HEK293 (cell line): Measurements from ENCODE around the gene CHST8.

Experiments
- HOXA7 ChIP-seq: sonication (generic); formaldehyde crosslinking; IDR thresholded peaks from 2 replicates; pipeline ENCODE4 v1.8.1; 2022; ENCODE audit warnings: missing genetic modification reagents, borderline replicate concordance
- KLF17 ChIP-seq: fragments of 450-650 bp; formaldehyde crosslinking; IDR thresholded peaks from 2 replicates; pipeline ENCODE4 v1.5.1; 2016; ENCODE audit warnings: missing biosample characterization, missing genetic modification characterization
- KLF8 ChIP-seq: fragments of 450-650 bp; formaldehyde crosslinking; IDR thresholded peaks from 2 replicates; pipeline ENCODE4 v1.5.1; 2016; ENCODE audit warnings: missing biosample characterization, missing genetic modification characterization
- ZBTB11 ChIP-seq: fragments of 450-650 bp; formaldehyde crosslinking; conservative IDR thresholded peaks from 2 replicates; pipeline ENCODE4 v1.5.1; 2016; ENCODE audit warnings: low read depth, missing biosample characterization, missing genetic modification characterization
- ZBTB20 ChIP-seq: fragments of 450-650 bp; formaldehyde crosslinking; IDR thresholded peaks from 2 replicates; pipeline ENCODE4 v1.5.1; 2016; ENCODE audit warnings: missing biosample characterization, missing genetic modification characterization
- ZBTB48 ChIP-seq: fragments of 450-650 bp; formaldehyde crosslinking; IDR thresholded peaks from 2 replicates; pipeline ENCODE4 v1.5.1; 2016; ENCODE audit warnings: missing biosample characterization, missing genetic modification characterization
- ZFHX2 ChIP-seq: fragments of 450-650 bp; formaldehyde crosslinking; conservative IDR thresholded peaks from 2 replicates; pipeline ENCODE4 v1.5.1; 2016; ENCODE audit warnings: missing biosample characterization, missing genetic modification characterization
- ZIC2 ChIP-seq: fragments of 450-650 bp; formaldehyde crosslinking; IDR thresholded peaks from 2 replicates; pipeline ENCODE4 v1.5.1; 2016; ENCODE audit warnings: missing biosample characterization, missing genetic modification characterization
- ZNF114 ChIP-seq: fragments of 450-650 bp; formaldehyde crosslinking; IDR thresholded peaks from 2 replicates; pipeline ENCODE4 v1.5.0; 2017; ENCODE audit warnings: missing biosample characterization, missing genetic modification characterization
- ZNF202 ChIP-seq: fragments of 450-650 bp; formaldehyde crosslinking; IDR thresholded peaks from 2 replicates; pipeline ENCODE4 v1.5.1; 2016; ENCODE audit warnings: missing biosample characterization, missing genetic modification characterization, borderline replicate concordance
- ZNF274 ChIP-seq, 2 experiments: fragments of 200-500 bp in 1 of 2; fragments of 450-650 bp in 1 of 2; sonication (Bioruptor generic) in 1 of 2; formaldehyde crosslinking in 1 of 2; IDR thresholded peaks; 2 replicates each; pipeline versions ENCODE4 v1.5.1 to v1.6.1; 2014 to 2016; ENCODE audit warnings: borderline replicate concordance in 1 of 2, inconsistent platforms in 1 of 2, low read length in 1 of 2, missing biosample characterization in 1 of 2, missing genetic modification characterization in 1 of 2
- ZNF335 ChIP-seq: fragments of 450-650 bp; formaldehyde crosslinking; conservative IDR thresholded peaks from 2 replicates; pipeline ENCODE4 v1.5.1; 2016; ENCODE audit warnings: missing biosample characterization, missing genetic modification characterization
- ZNF394 ChIP-seq: fragments of 450-650 bp; formaldehyde crosslinking; IDR thresholded peaks from 2 replicates; pipeline ENCODE4 v1.5.1; 2016; ENCODE audit warnings: missing biosample characterization, missing genetic modification characterization, mild to moderate bottlenecking, moderate library complexity, borderline replicate concordance
- ZNF561 ChIP-seq: fragments of 450-650 bp; IDR thresholded peaks from 2 replicates; pipeline ENCODE4 v1.5.1; 2018; ENCODE audit warnings: missing biosample characterization, missing genetic modification characterization, borderline replicate concordance
- ZNF639 ChIP-seq: fragments of 450-650 bp; formaldehyde crosslinking; IDR thresholded peaks from 2 replicates; pipeline ENCODE4 v1.5.1; 2016; ENCODE audit warnings: missing biosample characterization, missing genetic modification characterization
- ZNF645 ChIP-seq: fragments of 450-650 bp; formaldehyde crosslinking; IDR thresholded peaks from 2 replicates; pipeline ENCODE4; 2016; ENCODE audit warnings: missing biosample characterization, missing genetic modification characterization
- ZNF707 ChIP-seq: fragments of 450-650 bp; formaldehyde crosslinking; IDR thresholded peaks from 2 replicates; pipeline ENCODE4 v1.5.1; 2016; ENCODE audit warnings: missing biosample characterization, missing genetic modification characterization
- ZNF792 ChIP-seq: fragments of 450-650 bp; formaldehyde crosslinking; IDR thresholded peaks from 2 replicates; pipeline ENCODE4 v1.5.1; 2016; ENCODE audit warnings: missing biosample characterization, missing genetic modification characterization
- ZNF837 ChIP-seq: fragments of 450-650 bp; formaldehyde crosslinking; IDR thresholded peaks from 2 replicates; pipeline ENCODE4 v1.5.1; 2016; ENCODE audit warnings: missing biosample characterization, missing genetic modification characterization

The CHST8 gene

GRCh38 chr19:33683881-33684537 lies 62.3 kb downstream of the CHST8 start (continued):
- TF ChIP-seq ZBTB11: no peak
- TF ChIP-seq ZNF707 (tag by site-specific recombination): no peak
- TF ChIP-seq ZNF561 (tag by site-specific recombination): peak; percentile 25; the same call in 1 of the 2 replicates
- 0 out of 2 replicates have a peak, but pooled peaks have one; percentile 17 for TF ChIP-seq ZFHX2 (tag by site-specific recombination)
- TF ChIP-seq HOXA7: 0 out of 2 replicates have a peak, but pooled peaks have one; percentile 50
- peak; percentile 38; the same call in 1 of the 2 replicates for TF ChIP-seq ZBTB20
- TF ChIP-seq ZNF274 (IDR thresholded peaks at IDR 0.05; ENCODE audit: low read length): no peak
- no peak for TF ChIP-seq ZNF274 (tag by site-specific recombination; IDR thresholded peaks at IDR 0.05; ENCODE audit: borderline replicate concordance)
- TF ChIP-seq ZBTB48 (tag by site-specific recombination): 0 out of 2 replicates have a peak, but pooled peaks have one; percentile 14
- TF ChIP-seq ZNF335 (tag by site-specific recombination): peak; percentile 6
- TF ChIP-seq ZNF202: no peak
- peak; percentile 94 for TF ChIP-seq KLF17 (tag by site-specific recombination)
- peak; percentile 84 for TF ChIP-seq ZIC2
- no peak for TF ChIP-seq ZNF837 (tag by site-specific recombination)
- TF ChIP-seq ZNF394 (tag by site-specific recombination): peak; percentile 13; the same call in 1 of the 2 replicates
- TF ChIP-seq ZNF114 (tag by site-specific recombination): no peak
- 0 out of 2 replicates have a peak, but pooled peaks have one; percentile 27 for TF ChIP-seq KLF8 (tag by site-specific recombination)
- no peak for TF ChIP-seq ZNF792 (tag by site-specific recombination)
- TF ChIP-seq ZNF639 (tag by site-specific recombination): no peak
- no peak for TF ChIP-seq ZNF645
